GM23338 (cell line): ENCODE measurements around the gene MED12L. TPM values are rescaled to one million over a fixed set of nuclear protein-coding genes. Genes with fewer than 3 reads are reported as not detected.

ENCODE experiments used
- ATAC-seq: fragments of 200-7000 bp; cut with Tn5 transposase; 3 replicates; pipeline ENCODE4 v1.9.1; 2020
- DNase-seq: peaks from one replicate; pipeline ENCODE4 v3.0.0-alpha.2; 2015; ENCODE audit warnings: low spot score
- H2AFZ ChIP-seq: fragments of 200-600 bp; sonication (generic); 2 replicates; pipeline ENCODE4 v1.8.0; 2016; ENCODE audit warnings: antibody characterized with exemption, mild to moderate bottlenecking, moderate library complexity
- H3F3A ChIP-seq: fragments of 200-600 bp; sonication (generic); replicated peaks from 2 replicates; pipeline ENCODE4 v1.8.0; 2017; ENCODE audit warnings: antibody characterized with exemption, mixed run types, low read depth
- H3K27ac ChIP-seq: fragments of 200-600 bp; sonication (generic); 2 replicates; pipeline ENCODE4 v1.6.1; 2016; ENCODE audit warnings: low read depth
- H3K27me3 ChIP-seq: fragments of 200-600 bp; sonication (generic); 2 replicates; pipeline ENCODE4 v1.8.0; 2016; ENCODE audit warnings: mild to moderate bottlenecking, mixed run types, moderate library complexity; ENCODE audit not compliant: insufficient read depth
- H3K36me3 ChIP-seq: fragments of 200-600 bp; sonication (generic); 2 replicates; pipeline ENCODE4 v1.8.0; 2016; ENCODE audit warnings: mild to moderate bottlenecking; ENCODE audit not compliant: insufficient read depth
- H3K4me1 ChIP-seq: fragments of 200-600 bp; sonication (generic); 2 replicates; pipeline ENCODE4 v1.8.0; 2016; ENCODE audit warnings: mild to moderate bottlenecking, moderate library complexity; ENCODE audit not compliant: insufficient read depth
- H3K4me2 ChIP-seq: fragments of 200-600 bp; sonication (generic); 2 replicates; pipeline ENCODE4 v1.7.1; 2017; ENCODE audit warnings: mixed run types
- H3K4me3 ChIP-seq: fragments of 200-600 bp; sonication (generic); 2 replicates; pipeline ENCODE4 v1.6.1; 2016; ENCODE audit warnings: mixed run types
- H3K79me2 ChIP-seq: fragments of 200-600 bp; sonication (generic); replicated peaks from 2 replicates; pipeline ENCODE4 v1.8.0; 2017; ENCODE audit warnings: mild to moderate bottlenecking; ENCODE audit not compliant: insufficient read depth
- H3K9me2 ChIP-seq: fragments of 200-600 bp; sonication (generic); 2 replicates; pipeline ENCODE4 v1.8.0; 2017; ENCODE audit not compliant: insufficient read depth
- H4K20me1 ChIP-seq: fragments of 200-600 bp; sonication (generic); replicated peaks from 2 replicates; pipeline ENCODE4 v1.8.0; 2017; ENCODE audit warnings: mild to moderate bottlenecking; ENCODE audit not compliant: insufficient read depth
- H3K27ac Mint-ChIP-seq: 2 replicates; pipeline ENCODE4 v1.8.0; 2020; ENCODE audit warnings: inconsistent platforms, mild to moderate bottlenecking, moderate library complexity, mixed read lengths
- H3K27me3 Mint-ChIP-seq: 3 replicates; pipeline ENCODE4 v1.8.0; 2022; ENCODE audit warnings: low read depth, mild to moderate bottlenecking, moderate library complexity, mixed read lengths, inconsistent platforms; ENCODE audit not compliant: insufficient read depth, poor library complexity
- H3K36me3 Mint-ChIP-seq: 3 replicates; pipeline ENCODE4 v1.8.0; 2021; ENCODE audit warnings: low read depth, mild to moderate bottlenecking, inconsistent platforms, moderate library complexity, mixed read lengths
- H3K4me1 Mint-ChIP-seq: 3 replicates; pipeline ENCODE4 v1.8.0; 2020; ENCODE audit warnings: mild to moderate bottlenecking, inconsistent platforms, mixed read lengths
- H3K4me3 Mint-ChIP-seq: 3 replicates; pipeline ENCODE4 v1.8.0; 2021; ENCODE audit warnings: moderate library complexity, mild to moderate bottlenecking, inconsistent platforms, mixed read lengths
- H3K9me3 Mint-ChIP-seq: 3 replicates; pipeline ENCODE4 v1.8.0; 2020; ENCODE audit warnings: moderate library complexity, mild to moderate bottlenecking, inconsistent platforms, mixed read lengths
- CREB1 ChIP-seq: fragments of 250-450 bp; sonication (Bioruptor Pico); IDR thresholded peaks from 2 replicates; pipeline ENCODE4 v1.5.0; 2020; ENCODE audit warnings: low read depth, mild to moderate bottlenecking, moderate library complexity
- JUNB ChIP-seq: IDR thresholded peaks from one replicate; pipeline ENCODE4 v1.6.1; 2016; ENCODE audit warnings: antibody characterized with exemption; ENCODE audit not compliant: unreplicated experiment
- NANOG ChIP-seq: IDR thresholded peaks from 2 replicates; pipeline ENCODE4 v1.6.1; 2016; ENCODE audit warnings: antibody characterized with exemption, borderline replicate concordance
- POLR2AphosphoS5 ChIP-seq: IDR thresholded peaks from 2 replicates; pipeline ENCODE4 v1.6.1; 2016; ENCODE audit warnings: antibody characterized with exemption, low read depth
- polyA plus RNA-seq: library from polyadenylated mRNA; unstranded; fragments of >200 nt; fragmentation: Nextera tagmentation; extraction: Ambion mirVana; gene quantifications from 2 replicates; pipeline ENCODE4 v1.2.1, GENCODE V29; 2016
- total RNA-seq: library from RNA; depleted of rRNA; stranded (reverse); fragments of >200 nt; shearing (Covaris generic); gene quantifications from 2 replicates; pipeline ENCODE4 v1.2.3, GENCODE V29; 2014
- TF ChIP-seq, protein P1 (sequence below): fragments of 250-450 bp; sonication (Bioruptor Pico); IDR thresholded peaks from 2 replicates; pipeline ENCODE4 v1.5.0; 2020; ENCODE audit warnings: mild to moderate bottlenecking, moderate library complexity
- TF ChIP-seq, protein P2 (sequence below): IDR thresholded peaks from one replicate; pipeline ENCODE4 v1.6.1; 2018; ENCODE audit warnings: antibody characterized with exemption; ENCODE audit not compliant: unreplicated experiment
- TF ChIP-seq, protein P3 (sequence below): IDR thresholded peaks from 2 replicates; pipeline ENCODE4 v1.6.1; 2016; ENCODE audit warnings: antibody characterized with exemption

The MED12L gene
- total and polyA plus RNA-seq, 2 experiments from 2014 or later: 5.7 to 25.0 TPM

DNA sequence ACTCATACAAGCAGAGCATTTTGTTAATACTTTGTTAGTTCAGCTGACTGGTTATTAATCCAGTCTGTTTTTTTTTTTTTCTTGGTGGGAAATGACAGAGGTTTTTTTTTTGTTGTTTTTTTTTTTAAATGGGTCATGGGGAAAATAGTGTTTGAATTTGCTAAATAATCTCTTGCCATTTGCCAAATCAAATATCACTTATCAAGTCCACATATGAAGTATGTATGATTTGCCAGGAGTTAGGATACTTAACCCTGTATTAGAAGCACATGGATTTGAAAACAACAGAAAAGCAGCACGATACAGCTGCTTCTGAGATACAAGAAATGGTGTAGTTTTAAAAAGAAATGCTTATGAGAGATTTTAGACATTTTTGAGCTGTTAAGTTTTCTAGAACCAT is 171.3 kb downstream of the MED12L start:
- no peak overlapping the region for H3K27ac Mint-ChIP-seq
- no peak overlapping the region for H3K4me3 Mint-ChIP-seq
- Histone ChIP-seq H3K4me3 (no peak overlapping the region), H3K79me2 (no peaks in the 10 kb centered on the region), H3K4me1 (no peaks in the 10 kb centered on the region), H3K9me2 (no peaks in the 10 kb centered on the region), H2AFZ (no peak overlapping the region), H4K20me1 (no peaks in the 10 kb centered on the region), H3K4me2 (no peak overlapping the region), H3K27ac (no peak overlapping the region), H3F3A (no peaks in the 10 kb centered on the region), H3K27me3 (no peaks in the 10 kb centered on the region), H3K36me3 (no peaks in the 10 kb centered on the region)
- H3K9me3 Mint-ChIP-seq: no peaks in the 10 kb centered on the region
- DNase-seq (no peak), ATAC-seq (no peak)
- 0 out of 3 replicates have a peak, but pooled peaks cover 4% of the 10 kb centered on the region for H3K36me3 Mint-ChIP-seq
- no peaks in the 10 kb centered on the region; the same call in 2 of the 3 replicates for H3K4me1 Mint-ChIP-seq
- no peak for TF ChIP-seq POLR2AphosphoS5
- TF ChIP-seq, protein P1, sequence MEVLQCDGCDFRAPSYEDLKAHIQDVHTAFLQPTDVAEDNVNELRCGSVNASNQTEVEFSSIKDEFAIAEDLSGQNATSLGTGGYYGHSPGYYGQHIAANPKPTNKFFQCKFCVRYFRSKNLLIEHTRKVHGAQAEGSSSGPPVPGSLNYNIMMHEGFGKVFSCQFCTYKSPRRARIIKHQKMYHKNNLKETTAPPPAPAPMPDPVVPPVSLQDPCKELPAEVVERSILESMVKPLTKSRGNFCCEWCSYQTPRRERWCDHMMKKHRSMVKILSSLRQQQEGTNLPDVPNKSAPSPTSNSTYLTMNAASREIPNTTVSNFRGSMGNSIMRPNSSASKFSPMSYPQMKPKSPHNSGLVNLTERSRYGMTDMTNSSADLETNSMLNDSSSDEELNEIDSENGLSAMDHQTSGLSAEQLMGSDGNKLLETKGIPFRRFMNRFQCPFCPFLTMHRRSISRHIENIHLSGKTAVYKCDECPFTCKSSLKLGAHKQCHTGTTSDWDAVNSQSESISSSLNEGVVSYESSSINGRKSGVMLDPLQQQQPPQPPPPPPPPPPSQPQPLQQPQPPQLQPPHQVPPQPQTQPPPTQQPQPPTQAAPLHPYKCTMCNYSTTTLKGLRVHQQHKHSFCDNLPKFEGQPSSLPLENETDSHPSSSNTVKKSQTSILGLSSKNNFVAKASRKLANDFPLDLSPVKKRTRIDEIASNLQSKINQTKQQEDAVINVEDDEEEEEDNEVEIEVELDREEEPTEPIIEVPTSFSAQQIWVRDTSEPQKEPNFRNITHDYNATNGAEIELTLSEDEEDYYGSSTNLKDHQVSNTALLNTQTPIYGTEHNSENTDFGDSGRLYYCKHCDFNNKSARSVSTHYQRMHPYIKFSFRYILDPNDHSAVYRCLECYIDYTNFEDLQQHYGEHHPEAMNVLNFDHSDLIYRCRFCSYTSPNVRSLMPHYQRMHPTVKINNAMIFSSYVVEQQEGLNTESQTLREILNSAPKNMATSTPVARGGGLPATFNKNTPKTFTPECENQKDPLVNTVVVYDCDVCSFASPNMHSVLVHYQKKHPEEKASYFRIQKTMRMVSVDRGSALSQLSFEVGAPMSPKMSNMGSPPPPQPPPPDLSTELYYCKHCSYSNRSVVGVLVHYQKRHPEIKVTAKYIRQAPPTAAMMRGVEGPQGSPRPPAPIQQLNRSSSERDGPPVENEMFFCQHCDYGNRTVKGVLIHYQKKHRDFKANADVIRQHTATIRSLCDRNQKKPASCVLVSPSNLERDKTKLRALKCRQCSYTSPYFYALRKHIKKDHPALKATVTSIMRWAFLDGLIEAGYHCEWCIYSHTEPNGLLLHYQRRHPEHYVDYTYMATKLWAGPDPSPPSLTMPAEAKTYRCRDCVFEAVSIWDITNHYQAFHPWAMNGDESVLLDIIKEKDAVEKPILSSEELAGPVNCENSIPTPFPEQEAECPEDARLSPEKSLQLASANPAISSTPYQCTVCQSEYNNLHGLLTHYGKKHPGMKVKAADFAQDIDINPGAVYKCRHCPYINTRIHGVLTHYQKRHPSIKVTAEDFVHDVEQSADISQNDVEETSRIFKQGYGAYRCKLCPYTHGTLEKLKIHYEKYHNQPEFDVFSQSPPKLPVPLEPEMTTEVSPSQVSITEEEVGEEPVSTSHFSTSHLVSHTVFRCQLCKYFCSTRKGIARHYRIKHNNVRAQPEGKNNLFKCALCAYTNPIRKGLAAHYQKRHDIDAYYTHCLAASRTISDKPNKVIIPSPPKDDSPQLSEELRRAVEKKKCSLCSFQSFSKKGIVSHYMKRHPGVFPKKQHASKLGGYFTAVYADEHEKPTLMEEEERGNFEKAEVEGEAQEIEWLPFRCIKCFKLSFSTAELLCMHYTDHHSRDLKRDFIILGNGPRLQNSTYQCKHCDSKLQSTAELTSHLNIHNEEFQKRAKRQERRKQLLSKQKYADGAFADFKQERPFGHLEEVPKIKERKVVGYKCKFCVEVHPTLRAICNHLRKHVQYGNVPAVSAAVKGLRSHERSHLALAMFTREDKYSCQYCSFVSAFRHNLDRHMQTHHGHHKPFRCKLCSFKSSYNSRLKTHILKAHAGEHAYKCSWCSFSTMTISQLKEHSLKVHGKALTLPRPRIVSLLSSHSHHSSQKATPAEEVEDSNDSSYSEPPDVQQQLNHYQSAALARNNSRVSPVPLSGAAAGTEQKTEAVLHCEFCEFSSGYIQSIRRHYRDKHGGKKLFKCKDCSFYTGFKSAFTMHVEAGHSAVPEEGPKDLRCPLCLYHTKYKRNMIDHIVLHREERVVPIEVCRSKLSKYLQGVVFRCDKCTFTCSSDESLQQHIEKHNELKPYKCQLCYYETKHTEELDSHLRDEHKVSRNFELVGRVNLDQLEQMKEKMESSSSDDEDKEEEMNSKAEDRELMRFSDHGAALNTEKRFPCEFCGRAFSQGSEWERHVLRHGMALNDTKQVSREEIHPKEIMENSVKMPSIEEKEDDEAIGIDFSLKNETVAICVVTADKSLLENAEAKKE (CRISPR knock-in tag): no peak
- TF ChIP-seq JUNB: no peak
- TF ChIP-seq, protein P2, sequence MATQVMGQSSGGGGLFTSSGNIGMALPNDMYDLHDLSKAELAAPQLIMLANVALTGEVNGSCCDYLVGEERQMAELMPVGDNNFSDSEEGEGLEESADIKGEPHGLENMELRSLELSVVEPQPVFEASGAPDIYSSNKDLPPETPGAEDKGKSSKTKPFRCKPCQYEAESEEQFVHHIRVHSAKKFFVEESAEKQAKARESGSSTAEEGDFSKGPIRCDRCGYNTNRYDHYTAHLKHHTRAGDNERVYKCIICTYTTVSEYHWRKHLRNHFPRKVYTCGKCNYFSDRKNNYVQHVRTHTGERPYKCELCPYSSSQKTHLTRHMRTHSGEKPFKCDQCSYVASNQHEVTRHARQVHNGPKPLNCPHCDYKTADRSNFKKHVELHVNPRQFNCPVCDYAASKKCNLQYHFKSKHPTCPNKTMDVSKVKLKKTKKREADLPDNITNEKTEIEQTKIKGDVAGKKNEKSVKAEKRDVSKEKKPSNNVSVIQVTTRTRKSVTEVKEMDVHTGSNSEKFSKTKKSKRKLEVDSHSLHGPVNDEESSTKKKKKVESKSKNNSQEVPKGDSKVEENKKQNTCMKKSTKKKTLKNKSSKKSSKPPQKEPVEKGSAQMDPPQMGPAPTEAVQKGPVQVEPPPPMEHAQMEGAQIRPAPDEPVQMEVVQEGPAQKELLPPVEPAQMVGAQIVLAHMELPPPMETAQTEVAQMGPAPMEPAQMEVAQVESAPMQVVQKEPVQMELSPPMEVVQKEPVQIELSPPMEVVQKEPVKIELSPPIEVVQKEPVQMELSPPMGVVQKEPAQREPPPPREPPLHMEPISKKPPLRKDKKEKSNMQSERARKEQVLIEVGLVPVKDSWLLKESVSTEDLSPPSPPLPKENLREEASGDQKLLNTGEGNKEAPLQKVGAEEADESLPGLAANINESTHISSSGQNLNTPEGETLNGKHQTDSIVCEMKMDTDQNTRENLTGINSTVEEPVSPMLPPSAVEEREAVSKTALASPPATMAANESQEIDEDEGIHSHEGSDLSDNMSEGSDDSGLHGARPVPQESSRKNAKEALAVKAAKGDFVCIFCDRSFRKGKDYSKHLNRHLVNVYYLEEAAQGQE: no peak
- TF ChIP-seq, protein P3, sequence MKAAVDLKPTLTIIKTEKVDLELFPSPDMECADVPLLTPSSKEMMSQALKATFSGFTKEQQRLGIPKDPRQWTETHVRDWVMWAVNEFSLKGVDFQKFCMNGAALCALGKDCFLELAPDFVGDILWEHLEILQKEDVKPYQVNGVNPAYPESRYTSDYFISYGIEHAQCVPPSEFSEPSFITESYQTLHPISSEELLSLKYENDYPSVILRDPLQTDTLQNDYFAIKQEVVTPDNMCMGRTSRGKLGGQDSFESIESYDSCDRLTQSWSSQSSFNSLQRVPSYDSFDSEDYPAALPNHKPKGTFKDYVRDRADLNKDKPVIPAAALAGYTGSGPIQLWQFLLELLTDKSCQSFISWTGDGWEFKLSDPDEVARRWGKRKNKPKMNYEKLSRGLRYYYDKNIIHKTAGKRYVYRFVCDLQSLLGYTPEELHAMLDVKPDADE: no peak
- no peak for TF ChIP-seq NANOG
- no peak for TF ChIP-seq CREB1 (CRISPR knock-in tag)
- H3K27me3 Mint-ChIP-seq: no peaks in the 10 kb centered on the region
